Lower leg skin (tissue), 3 donors: ENCODE results near the gene SCGB1D2.

Experiments
- POLR2A ChIP-seq, 2 donors: fragments of 450-650 bp; IDR thresholded peaks; one replicate each; pipeline ENCODE4 v1.6.1; 2016 to 2017; ENCODE audit warnings: antibody characterized with exemption in 2 of 2, mild to moderate bottlenecking in 1 of 2, moderate library complexity in 1 of 2
- TF ChIP-seq, protein P1 (sequence below), 3 donors: fragments of 450-650 bp; IDR thresholded peaks; one replicate each; pipeline ENCODE4 v1.5.1; 2016; ENCODE audit warnings: antibody characterized with exemption in 3 of 3, mild to moderate bottlenecking in 3 of 3, moderate library complexity in 2 of 3

DNA sequence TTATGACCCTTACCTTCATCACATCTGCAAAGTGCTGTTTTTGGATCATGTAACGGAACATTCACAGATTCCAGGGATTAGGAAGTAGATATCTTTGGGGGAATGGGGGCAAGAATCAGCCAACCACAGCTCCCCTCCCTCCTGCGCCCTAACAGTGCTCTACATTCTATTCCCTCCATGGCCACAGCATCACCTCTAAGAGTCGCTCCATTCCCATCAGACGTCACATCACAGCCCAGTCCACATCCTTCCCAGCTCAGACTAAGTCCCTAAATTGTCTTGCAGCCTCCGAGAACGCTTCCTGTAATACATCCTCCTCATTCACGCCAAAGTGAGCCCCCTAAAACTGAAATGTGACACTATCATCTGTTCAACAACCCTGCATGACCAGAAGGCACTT lies 46.1 kb upstream of the SCGB1D2 start:
- TF ChIP-seq, protein P1, sequence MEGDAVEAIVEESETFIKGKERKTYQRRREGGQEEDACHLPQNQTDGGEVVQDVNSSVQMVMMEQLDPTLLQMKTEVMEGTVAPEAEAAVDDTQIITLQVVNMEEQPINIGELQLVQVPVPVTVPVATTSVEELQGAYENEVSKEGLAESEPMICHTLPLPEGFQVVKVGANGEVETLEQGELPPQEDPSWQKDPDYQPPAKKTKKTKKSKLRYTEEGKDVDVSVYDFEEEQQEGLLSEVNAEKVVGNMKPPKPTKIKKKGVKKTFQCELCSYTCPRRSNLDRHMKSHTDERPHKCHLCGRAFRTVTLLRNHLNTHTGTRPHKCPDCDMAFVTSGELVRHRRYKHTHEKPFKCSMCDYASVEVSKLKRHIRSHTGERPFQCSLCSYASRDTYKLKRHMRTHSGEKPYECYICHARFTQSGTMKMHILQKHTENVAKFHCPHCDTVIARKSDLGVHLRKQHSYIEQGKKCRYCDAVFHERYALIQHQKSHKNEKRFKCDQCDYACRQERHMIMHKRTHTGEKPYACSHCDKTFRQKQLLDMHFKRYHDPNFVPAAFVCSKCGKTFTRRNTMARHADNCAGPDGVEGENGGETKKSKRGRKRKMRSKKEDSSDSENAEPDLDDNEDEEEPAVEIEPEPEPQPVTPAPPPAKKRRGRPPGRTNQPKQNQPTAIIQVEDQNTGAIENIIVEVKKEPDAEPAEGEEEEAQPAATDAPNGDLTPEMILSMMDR (IDR thresholded peaks at IDR 0.05) = no peak
- no peak for TF ChIP-seq POLR2A (IDR thresholded peaks at IDR 0.05)
